Activated CD4-positive, alpha-beta T cell treated with anti-CD3 and anti-CD28 coated beads for 48 hours (primary cell): Measurements from ENCODE around the gene PPP3CA.
"Not testable (repeated sequence)": the region's sequence is repeated elsewhere in the genome, so short reads cannot be mapped to it uniquely, and the experiment has no call there.

ENCODE experiments used
- DNase-seq: peaks from one replicate; pipeline ENCODE4 v3.0.0-alpha.2; 2020

PPP3CA gene

GRCh38 chr4:101200561-101200960 is 146.8 kb downstream of the PPP3CA start:
- DNase-seq: no peak

GRCh38 chr4:101199507-101200285 is 147.6 kb downstream of the PPP3CA start:
- DNase-seq: no peak

DNA sequence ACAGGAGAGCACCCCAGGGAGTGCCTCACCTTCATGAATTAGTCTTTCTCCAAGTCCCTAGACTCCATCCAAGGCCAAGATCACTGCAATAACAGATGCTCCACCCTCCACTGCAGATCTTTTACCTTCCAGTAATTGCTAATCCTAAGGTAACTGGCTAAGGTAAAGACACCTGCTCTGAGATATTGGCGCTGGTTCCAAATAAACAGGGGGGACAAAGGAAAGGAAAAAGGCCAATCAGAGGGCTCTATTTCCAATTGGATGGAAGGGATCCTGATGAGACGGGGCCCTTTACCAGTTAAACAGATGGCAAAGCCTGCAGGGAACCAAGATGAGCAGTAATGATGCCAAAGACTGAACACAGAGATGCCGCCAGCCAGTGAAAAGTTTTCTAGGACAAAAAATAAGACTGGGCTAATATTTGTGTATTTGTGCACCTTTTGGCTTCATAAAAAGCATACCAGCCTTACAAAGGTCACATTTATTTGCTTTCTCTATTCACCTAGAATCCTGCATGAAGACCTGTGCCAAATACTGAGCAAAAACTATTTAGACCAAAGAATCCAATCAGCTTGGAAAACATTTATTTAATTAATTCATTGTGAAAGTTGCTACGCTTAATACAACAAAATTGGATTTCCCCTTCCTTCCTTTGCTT is 148.5 kb downstream of the PPP3CA start:
- DNase-seq: no peak

DNA sequence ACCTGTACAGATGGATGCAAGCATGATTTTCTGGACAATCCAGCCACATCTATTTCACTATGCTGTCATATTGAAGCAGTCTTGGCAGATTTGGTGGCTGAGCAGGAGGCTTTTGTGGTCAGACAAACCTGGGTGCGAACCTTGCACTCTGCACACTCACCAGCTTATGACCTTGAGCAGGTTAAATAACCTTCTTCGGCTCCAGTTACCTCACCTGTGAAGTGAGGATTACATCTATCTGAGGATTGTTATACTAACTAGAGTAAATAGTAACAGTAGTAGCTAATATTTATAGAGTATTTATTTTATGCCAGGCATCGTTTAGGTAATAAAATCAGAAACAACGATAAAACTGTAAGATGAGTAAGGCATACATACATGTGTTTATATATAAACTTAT is 150.0 kb downstream of the PPP3CA start:
- DNase-seq: no peak

GRCh38 chr4:101192244-101192643 is 155.1 kb downstream of the PPP3CA start:
- no peak for DNase-seq

- DNase-seq: no peak
These were observed 155.8 kb downstream of the PPP3CA start for GRCh38 chr4:101191302-101192098.

- DNase-seq: no peak
These were observed 156.6 kb downstream of the PPP3CA start for GRCh38 chr4:101190751-101191150.

DNA sequence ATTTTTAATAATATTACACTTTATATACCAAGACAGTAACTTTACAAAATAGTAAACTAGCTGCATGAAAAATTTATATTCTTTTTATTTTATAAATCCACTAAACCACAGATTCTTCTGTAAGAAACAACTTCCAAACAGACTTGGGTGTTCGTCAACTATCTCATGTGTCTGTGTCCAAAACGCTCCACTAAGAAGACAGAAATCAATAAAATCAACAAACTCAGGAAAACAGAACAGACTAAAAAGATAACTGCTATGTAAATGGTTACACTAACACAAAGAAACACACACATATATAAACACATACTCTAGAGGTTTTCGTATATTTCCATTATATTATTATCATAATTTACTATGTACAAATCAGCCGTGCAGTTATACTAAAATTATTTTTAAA is 158.4 kb downstream of the PPP3CA start:
- DNase-seq: no peak

DNA sequence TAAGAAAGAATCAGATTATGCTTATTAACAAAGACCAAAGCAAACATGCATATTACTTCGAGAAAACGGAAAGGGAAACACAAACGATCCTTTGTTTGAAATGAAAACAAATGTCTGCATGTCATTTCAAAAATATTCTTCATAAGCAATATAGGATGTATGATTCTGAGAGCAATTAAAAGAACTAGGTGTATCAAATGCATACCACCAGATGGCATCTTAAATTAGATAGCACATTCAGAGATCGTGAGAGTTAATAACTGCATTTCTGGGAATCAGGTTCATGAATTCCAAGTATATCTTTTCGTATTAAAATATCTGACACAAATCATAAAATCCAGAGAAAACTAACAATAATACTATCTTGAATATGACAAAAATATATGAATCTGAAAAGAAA is 159.5 kb downstream of the PPP3CA start:
- DNase-seq: no peak

- no peak for DNase-seq
These were observed 160.7 kb downstream of the PPP3CA start for GRCh38 chr4:101186567-101187184.

GRCh38 chr4:101184668-101185067 is 162.7 kb downstream of the PPP3CA start:
- no peak for DNase-seq

- DNase-seq: no peak
These were observed 163.5 kb downstream of the PPP3CA start for GRCh38 chr4:101183666-101184373.

- no peak for DNase-seq
These were observed 164.1 kb downstream of the PPP3CA start for GRCh38 chr4:101183221-101183620.

DNA sequence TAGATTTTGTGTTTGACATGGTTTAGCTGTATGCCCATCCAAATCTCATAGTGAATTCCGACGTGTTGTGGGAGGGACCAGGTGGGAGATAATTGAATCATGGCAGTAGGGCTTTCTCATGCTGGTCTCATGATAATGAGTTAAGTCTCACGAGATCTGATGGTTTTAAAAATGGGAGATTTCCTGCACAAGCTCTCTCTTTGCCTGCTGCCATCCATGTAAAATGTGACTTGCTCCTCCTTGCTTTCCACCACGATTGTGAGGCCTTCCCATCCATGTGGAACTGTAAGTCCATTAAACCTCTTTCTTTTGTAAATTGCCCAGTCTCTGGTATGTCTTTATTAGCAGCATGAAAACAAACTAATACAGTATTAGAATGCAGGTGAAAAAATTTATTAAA is 164.6 kb downstream of the PPP3CA start:
- not testable (repeated sequence) for DNase-seq

GRCh38 chr4:101178731-101179130 is 168.6 kb downstream of the PPP3CA start:
- DNase-seq: no peak

GRCh38 chr4:101177154-101177553 is 170.2 kb downstream of the PPP3CA start:
- no peak for DNase-seq

GRCh38 chr4:101175896-101176676 is 171.2 kb downstream of the PPP3CA start:
- DNase-seq: no peak

DNA sequence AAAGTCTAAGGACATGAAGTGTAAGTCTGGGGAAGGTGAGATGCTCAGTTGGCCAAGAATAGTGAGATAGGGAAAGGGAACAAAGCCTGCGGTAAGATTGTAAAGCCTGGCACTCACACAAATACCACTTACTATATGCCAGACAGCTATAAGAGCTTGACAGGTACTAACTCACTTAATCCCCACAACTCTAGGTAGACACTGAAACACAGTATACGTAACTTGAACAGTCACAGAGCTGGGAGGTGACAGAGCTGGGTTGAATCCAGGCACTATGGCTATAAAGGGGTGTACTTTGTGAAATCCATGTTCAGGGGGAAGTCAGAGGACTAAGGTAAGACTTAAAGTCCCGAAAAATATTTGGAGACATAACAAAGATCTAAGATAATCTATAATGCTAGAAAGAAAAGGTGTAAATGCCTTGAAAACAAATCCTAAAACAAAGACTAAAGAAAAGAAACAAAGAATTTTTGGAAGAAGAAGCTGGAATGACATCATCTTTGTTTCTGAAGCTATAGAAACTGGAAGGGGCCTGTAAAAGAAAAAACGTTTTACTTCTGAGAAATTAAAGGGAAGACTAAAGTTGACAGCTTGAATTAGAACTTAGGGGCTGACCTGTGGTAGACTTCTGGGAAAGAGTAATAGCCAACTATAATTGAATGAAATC is 172.5 kb downstream of the PPP3CA start:
- DNase-seq: no peak

GRCh38 chr4:101172369-101172768 is 175.0 kb downstream of the PPP3CA start:
- no peak for DNase-seq

DNA sequence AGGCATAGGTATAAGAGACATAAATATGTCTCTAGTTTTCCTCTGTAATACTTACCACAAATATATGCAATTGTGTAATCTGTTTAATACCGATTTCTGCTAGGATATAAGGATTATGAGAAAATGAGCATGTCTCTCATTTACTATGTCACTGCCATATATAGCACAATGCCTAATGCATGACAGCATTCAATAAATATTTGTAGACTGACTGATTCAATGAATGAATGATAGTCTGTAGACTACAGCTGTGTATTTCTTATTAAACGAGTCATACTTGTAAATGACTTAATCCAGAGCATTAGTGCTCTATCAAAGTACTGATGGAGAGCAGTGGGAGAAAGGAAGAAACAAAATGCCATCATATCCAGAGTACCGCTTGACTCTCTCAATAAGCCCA is 175.6 kb downstream of the PPP3CA start:
- no peak for DNase-seq
